Astrocyte of the cerebellum (primary cell): Measurements from ENCODE around the gene CDK8.

Experiments used
- DNase-seq: peaks from one replicate; pipeline ENCODE4 v3.0.0-alpha.2; 2011; ENCODE audit warnings: low read depth
- H3K4me3 ChIP-seq: 2 replicates; pipeline ENCODE4 v1.5.1; 2011; ENCODE audit warnings: mild to moderate bottlenecking, low read depth, low read length, moderate library complexity
- in situ Hi-C: cut with HindIII; loops from 2 replicates; pipeline ENCODE4 v1.10.0; 2017; ENCODE audit warnings: low sequenced_read_pairs
- TF ChIP-seq, protein P1 (sequence below): IDR thresholded peaks from 2 replicates; pipeline ENCODE4 v1.5.1; 2012; ENCODE audit warnings: low read length, low read depth, moderate library complexity, mild to moderate bottlenecking; ENCODE audit errors: missing control alignments

Gene CDK8

DNA sequence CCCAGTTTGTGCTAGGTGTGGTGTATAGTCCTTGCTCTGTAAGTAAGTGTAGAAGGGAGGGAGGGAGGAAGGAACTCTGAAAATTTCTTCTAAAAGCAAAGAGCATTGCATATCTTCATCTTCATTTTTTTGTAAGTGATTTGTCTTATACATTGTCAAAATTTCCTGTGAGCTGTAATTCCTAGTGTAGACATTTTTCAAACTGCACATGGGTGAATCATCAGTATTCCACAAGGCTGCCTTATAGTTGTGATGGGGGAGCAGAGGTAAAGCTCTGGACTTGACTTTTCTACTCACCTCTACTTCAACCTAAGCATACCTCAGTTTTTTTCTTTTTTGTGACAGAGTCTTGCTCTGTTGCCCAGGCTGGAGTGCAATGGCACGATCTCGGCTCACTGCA lies 86.9 kb downstream of the CDK8 start:
- TF ChIP-seq, protein P1, sequence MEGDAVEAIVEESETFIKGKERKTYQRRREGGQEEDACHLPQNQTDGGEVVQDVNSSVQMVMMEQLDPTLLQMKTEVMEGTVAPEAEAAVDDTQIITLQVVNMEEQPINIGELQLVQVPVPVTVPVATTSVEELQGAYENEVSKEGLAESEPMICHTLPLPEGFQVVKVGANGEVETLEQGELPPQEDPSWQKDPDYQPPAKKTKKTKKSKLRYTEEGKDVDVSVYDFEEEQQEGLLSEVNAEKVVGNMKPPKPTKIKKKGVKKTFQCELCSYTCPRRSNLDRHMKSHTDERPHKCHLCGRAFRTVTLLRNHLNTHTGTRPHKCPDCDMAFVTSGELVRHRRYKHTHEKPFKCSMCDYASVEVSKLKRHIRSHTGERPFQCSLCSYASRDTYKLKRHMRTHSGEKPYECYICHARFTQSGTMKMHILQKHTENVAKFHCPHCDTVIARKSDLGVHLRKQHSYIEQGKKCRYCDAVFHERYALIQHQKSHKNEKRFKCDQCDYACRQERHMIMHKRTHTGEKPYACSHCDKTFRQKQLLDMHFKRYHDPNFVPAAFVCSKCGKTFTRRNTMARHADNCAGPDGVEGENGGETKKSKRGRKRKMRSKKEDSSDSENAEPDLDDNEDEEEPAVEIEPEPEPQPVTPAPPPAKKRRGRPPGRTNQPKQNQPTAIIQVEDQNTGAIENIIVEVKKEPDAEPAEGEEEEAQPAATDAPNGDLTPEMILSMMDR: no peak
- H3K4me3 ChIP-seq: no peak overlapping the region
- in situ Hi-C loops: no loop called here
- no peak for DNase-seq

DNA sequence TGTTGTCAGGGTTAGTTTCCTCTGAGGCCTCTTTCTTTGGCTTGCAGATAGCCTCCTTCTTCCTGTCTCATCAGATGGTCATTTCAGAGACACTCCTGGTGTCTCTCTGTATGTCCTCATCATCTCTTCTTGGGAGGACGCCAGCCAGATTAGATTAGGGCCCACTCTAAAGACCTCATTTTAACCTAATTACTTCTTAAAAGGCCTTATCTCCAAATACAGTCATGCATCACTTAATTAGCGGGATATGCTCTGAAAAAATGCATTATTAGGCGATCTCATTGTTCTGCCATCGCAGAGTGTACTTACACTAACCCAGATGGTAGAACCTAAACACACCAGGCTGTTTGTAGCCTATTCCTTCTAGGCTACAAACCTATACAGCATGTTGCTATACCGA lies 89.0 kb downstream of the CDK8 start:
- TF ChIP-seq, protein P1: no peak
- in situ Hi-C loops: no loop called here
- H3K4me3 ChIP-seq: no peak overlapping the region
- no peak for DNase-seq

DNA sequence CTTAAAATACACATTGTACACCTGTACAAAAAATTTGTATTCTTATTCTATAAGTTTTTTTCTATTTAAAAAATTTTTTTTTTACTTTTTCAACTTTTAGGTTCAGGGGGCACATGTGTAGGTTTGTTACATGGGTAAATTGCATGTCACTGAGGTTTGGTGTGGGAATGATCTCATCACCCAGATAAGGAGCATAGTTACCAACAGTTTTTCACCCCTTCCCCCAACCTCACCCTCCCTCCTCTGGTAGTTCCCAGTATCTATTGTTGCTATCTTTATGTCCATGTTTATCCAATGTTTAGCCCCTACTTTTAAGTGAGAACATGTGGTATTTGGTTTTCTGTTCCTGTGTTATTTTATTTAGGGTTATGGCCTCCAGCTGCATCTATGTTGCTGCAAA lies 89.9 kb downstream of the CDK8 start:
- H3K4me3 ChIP-seq: no peak overlapping the region
- TF ChIP-seq, protein P1: no peak
- in situ Hi-C loops: no loop called here
- DNase-seq: no peak

DNA sequence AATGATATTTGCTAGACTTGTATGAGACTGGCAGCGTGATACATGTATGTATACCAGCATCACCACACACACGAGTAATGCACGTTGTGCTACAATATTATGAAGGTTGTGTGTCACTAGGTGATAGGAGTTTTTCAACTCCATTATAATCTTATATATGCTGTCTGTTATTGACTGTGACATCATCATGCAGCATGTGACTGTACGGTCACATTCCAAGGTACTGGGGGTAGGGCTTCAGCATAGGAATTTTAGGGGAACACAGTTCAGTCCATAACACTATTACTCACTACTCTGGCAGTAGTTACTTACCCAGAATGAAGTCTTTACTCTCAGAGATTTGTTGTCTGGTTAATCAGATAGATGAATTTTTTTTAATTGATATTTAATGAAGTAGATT lies 91.1 kb downstream of the CDK8 start:
- TF ChIP-seq, protein P1: no peak
- in situ Hi-C loops: no loop called here
- no peak overlapping the region for H3K4me3 ChIP-seq
- DNase-seq: no peak

DNA sequence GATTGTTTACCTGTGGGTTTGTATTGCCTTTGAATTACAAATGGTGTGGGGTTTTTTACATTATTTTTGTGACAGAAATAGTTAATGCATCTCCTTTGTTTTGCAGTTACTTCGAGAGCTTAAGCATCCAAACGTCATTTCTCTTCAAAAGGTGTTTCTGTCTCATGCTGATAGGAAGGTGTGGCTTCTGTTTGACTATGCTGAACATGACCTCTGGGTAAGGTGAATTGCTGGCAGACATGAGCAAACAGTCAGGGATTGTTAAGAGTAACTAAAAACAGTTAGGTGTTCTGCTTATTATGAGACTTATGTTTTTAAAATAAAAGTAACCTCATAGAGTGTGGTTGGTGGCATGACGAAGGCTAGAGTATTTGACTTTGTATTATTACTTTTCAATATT lies 95.0 kb downstream of the CDK8 start:
- in situ Hi-C loops: no loop called here
- H3K4me3 ChIP-seq: no peak overlapping the region
- TF ChIP-seq, protein P1: no peak
- no peak for DNase-seq

DNA sequence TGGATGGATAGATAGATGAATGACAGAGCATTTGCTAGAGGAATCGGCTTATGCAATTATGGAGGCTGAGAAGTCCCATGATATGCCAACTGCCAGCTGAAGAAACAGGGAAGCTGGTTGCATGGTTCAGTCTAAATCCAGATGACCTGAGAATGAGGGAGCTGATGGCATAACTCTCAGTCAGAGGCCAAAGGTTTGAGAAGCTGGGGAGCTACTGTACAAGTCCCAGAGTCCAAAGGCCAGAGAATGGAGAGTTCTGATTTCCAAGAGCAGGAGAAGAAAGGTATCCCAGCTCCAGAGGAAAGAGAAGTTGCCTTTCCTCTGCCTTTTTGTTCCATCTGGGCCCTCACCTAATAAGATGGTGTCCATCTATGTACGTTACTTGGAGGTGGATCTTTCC lies 108.3 kb downstream of the CDK8 start:
- in situ Hi-C loops: no loop called here
- no peak overlapping the region for H3K4me3 ChIP-seq
- DNase-seq: no peak
- TF ChIP-seq, protein P1: no peak

DNA sequence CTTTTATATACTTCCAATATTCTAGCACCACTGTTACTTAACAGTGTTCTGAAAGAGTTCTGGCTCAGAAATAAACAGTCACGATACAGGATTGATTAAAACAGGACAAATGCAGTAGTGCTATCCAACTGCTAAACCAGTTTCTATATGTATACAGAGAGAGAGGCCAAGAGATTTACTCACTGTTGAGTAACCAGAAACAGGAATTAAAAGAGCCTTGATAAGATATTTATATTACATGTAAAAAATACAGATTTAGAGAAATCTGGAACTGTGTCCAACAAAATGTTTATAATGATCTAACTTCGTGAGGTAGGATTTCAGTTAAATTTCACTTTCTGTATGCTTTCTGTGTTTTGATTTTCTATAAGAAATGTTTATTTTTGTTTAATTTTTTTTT lies 116.6 kb downstream of the CDK8 start:
- in situ Hi-C loops: no loop called here
- no peak for DNase-seq
- TF ChIP-seq, protein P1: no peak
- H3K4me3 ChIP-seq: no peak overlapping the region
